ENCODE results near the gene TNNC1.

DNA sequence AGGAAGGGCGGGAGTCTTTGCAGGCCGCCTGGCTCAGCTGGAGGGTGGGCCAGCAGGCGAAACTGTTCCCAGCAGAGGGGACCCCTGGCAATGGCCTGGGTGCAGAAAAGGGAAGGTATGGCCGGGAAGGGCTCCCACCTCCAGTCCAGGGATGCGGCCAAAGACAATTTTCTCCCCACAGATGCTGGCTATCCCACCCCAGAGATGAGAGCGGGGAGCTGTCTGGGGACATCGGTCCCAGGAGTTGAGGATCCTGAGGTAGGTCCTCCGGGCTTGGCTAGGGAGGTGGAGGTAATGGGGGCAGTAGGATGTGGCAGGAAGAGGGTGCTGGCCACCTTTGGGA lies 10.6 kb downstream of the TNNC1 start:
- TF ChIP-seq, protein P1, sequence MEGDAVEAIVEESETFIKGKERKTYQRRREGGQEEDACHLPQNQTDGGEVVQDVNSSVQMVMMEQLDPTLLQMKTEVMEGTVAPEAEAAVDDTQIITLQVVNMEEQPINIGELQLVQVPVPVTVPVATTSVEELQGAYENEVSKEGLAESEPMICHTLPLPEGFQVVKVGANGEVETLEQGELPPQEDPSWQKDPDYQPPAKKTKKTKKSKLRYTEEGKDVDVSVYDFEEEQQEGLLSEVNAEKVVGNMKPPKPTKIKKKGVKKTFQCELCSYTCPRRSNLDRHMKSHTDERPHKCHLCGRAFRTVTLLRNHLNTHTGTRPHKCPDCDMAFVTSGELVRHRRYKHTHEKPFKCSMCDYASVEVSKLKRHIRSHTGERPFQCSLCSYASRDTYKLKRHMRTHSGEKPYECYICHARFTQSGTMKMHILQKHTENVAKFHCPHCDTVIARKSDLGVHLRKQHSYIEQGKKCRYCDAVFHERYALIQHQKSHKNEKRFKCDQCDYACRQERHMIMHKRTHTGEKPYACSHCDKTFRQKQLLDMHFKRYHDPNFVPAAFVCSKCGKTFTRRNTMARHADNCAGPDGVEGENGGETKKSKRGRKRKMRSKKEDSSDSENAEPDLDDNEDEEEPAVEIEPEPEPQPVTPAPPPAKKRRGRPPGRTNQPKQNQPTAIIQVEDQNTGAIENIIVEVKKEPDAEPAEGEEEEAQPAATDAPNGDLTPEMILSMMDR (conservative IDR thresholded peaks at IDR 0.05; ENCODE audit: low read depth, low read length) = no peak
- TF ChIP-seq EZH2 (IDR thresholded peaks at IDR 0.05; ENCODE audit: borderline replicate concordance, low read depth, low read length, poor library complexity, severe bottlenecking) = no peak

Data from A673 (cell line).